ENCODE measurements around the gene GCDH.

DNA sequence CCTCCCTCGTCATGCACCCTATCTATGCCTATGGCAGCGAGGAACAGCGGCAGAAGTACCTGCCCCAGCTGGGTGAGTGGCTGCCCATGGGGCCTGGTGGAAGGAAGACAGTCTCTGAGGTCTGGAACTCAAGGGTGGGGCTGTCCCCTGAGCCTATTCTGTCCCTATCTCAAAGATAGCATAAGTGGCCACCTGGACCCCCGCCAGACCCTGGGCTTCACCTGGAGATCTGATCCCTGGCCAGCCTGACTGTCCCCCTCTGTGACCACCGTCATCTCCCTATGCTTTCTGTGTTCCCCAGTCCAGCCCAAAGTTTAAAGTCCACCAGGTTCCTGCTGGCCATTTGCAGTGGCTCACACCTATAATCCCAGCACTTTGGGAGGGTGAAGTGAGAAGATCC is 2.6 kb downstream of the GCDH start:
- TF ChIP-seq, protein P1, sequence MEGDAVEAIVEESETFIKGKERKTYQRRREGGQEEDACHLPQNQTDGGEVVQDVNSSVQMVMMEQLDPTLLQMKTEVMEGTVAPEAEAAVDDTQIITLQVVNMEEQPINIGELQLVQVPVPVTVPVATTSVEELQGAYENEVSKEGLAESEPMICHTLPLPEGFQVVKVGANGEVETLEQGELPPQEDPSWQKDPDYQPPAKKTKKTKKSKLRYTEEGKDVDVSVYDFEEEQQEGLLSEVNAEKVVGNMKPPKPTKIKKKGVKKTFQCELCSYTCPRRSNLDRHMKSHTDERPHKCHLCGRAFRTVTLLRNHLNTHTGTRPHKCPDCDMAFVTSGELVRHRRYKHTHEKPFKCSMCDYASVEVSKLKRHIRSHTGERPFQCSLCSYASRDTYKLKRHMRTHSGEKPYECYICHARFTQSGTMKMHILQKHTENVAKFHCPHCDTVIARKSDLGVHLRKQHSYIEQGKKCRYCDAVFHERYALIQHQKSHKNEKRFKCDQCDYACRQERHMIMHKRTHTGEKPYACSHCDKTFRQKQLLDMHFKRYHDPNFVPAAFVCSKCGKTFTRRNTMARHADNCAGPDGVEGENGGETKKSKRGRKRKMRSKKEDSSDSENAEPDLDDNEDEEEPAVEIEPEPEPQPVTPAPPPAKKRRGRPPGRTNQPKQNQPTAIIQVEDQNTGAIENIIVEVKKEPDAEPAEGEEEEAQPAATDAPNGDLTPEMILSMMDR (IDR thresholded peaks at IDR 0.05) = no peak
- TF ChIP-seq POLR2A (IDR thresholded peaks at IDR 0.05) = no peak
